Thyroid gland (tissue), 4 donors: ENCODE measurements around the gene IQGAP2. TPM values are rescaled to one million over a fixed set of nuclear protein-coding genes. Genes with fewer than 3 reads are reported as not detected.

Experiments used
- DNase-seq, 2 donors: peaks; one replicate each; pipeline ENCODE4 v3.0.0-alpha.2; 2019
- H3K27ac ChIP-seq, 3 donors: fragments of 200-600 bp; sonication (generic); 1 replicate in 2 of 3; 2 replicates in 1 of 3; pipeline ENCODE4 v1.5.1; 2016 to 2019; ENCODE audit warnings: mild to moderate bottlenecking in 1 of 3, moderate library complexity in 1 of 3
- H3K27me3 ChIP-seq: fragments of 200-600 bp; sonication (generic); one replicate; pipeline ENCODE4 v1.5.1; 2019
- H3K36me3 ChIP-seq, 2 donors: fragments of 200-600 bp; sonication (generic); one replicate each; pipeline ENCODE4 v1.5.1; 2016 to 2019
- H3K4me1 ChIP-seq, 2 donors: fragments of 200-600 bp; sonication (generic); one replicate each; pipeline ENCODE4 v1.5.1; 2017 to 2019
- H3K4me3 ChIP-seq, 3 donors: fragments of 200-600 bp; sonication (generic); replicated peaks in 1 of 3; 1 replicate in 2 of 3; 2 replicates in 1 of 3; pipeline ENCODE4 v1.5.1; 2016; ENCODE audit warnings: mild to moderate bottlenecking in 1 of 3
- H3K9me3 ChIP-seq: fragments of 200-600 bp; sonication (generic); one replicate; pipeline ENCODE4 v1.5.1; 2017
- CTCF ChIP-seq, 6 experiments: fragments of 200-600 bp in 3 of 6; fragments of 450-650 bp in 3 of 6; sonication (generic) in 3 of 6; IDR thresholded peaks; one replicate each; pipeline ENCODE4 v1.5.1; 2016 to 2019; ENCODE audit warnings: antibody characterized with exemption in 6 of 6, mild to moderate bottlenecking in 2 of 6, inconsistent platforms in 1 of 6, moderate library complexity in 1 of 6
- POLR2A ChIP-seq, 2 donors: fragments of 450-650 bp; IDR thresholded peaks; one replicate each; pipeline ENCODE4 v1.6.1; 2017; ENCODE audit warnings: antibody characterized with exemption in 2 of 2, mild to moderate bottlenecking in 2 of 2, moderate library complexity in 1 of 2
- WGBS, 2 donors: methylation state at CpG; one replicate each; pipeline ENCODE4 v1.1.5; 2017; 5-methylcytosine and 5-hydroxymethylcytosine counted together
- intact Hi-C: fragments of 100-400 bp; cut with DNase I; formaldehyde crosslinking; loops from one replicate; pipeline ENCODE4 v1.15.1; 2023
- total RNA-seq, 4 donors: library from RNA; depleted of rRNA; stranded (reverse); fragments of >200 nt; gene quantifications; one replicate each; pipeline ENCODE4 v1.2.3, GENCODE V29; 2016

The IQGAP2 gene
- total RNA-seq, 4 donors from 2014 or later, result 55.1 to 85.5 (median 64.0) TPM

DNA sequence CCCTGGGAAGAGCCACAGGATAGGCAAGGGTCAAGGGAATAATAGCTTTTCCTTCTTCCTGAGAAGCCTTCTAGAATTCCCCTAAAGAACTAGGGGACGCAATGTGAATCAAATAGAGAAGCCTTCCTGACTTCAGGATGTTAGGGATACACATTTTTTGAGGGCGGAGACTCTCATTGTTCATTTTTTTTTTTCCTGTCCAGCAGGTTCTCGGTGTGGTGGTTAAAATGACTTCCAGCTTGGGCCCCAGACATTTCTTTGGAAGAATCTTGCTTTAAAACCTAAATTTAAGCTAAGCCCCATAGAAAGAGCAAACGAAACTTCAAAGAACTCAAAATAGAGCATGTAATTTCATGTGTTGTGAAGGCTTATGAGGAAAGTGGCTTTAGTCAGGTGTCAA lies 80.8 kb downstream of the IQGAP2 start:
- no peak for DNase-seq
- Histone ChIP-seq H3K27ac (no peak overlapping the region), H3K27me3 (no peaks in the 10 kb centered on the region), H3K36me3 (no peaks in the 10 kb centered on the region), H3K9me3 (no peaks in the 10 kb centered on the region), H3K4me1 (peaks cover 0 to 6% of the 10 kb centered on the region in 2 donors), H3K4me3 (no peak overlapping the region)
- intact Hi-C loops, result no loop called here
- 81 to 84% methylated on average over 4 of the region's 4 CpGs for WGBS, 2 donors
- TF ChIP-seq CTCF (IDR thresholded peaks at IDR 0.05) (no peak), POLR2A (IDR thresholded peaks at IDR 0.05) (no peak)

DNA sequence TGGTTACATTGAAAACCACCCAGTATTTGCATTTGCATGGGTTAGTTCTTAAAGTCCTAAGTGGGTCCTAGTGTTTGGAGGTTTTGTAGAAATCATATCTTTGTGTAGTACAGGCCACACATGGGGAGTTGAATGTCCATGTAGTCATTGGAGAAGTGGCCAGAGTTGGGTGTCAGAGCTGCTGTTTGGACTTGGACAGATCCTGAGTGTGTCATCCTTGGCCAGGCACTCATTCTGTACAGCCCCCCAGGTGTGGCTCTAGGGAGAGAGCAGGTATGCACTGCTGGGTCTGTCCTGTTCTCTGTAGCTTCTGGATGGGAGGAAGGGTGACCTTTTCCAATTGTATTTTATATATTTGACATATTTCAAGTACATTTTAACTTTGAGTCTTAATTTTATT lies 82.4 kb downstream of the IQGAP2 start:
- intact Hi-C loops, result no loop called here
- no peaks in the 10 kb centered on the region for H3K36me3 ChIP-seq

GRCh38 chr5:76487386-76487785 lies 84.3 kb downstream of the IQGAP2 start:
- DNase-seq, result no peak
- H3K27ac ChIP-seq, result no peak overlapping the region
- H3K4me1 ChIP-seq, result peaks cover 9 to 16% of the 10 kb centered on the region in 2 donors
- intact Hi-C loops, result no loop called here
- TF ChIP-seq CTCF (IDR thresholded peaks at IDR 0.05), result no peak
- no peak for TF ChIP-seq POLR2A (IDR thresholded peaks at IDR 0.05)
- no peaks in the 10 kb centered on the region for H3K9me3 ChIP-seq
- no peaks in the 10 kb centered on the region for H3K27me3 ChIP-seq
- no peak overlapping the region for H3K4me3 ChIP-seq
- no peaks in the 10 kb centered on the region for H3K36me3 ChIP-seq
- 93 to 97% methylated on average over 4 of the region's 4 CpGs for WGBS, 2 donors

More for the DNA sequence above, 82.4 kb downstream of the IQGAP2 start:
- H3K4me1 ChIP-seq, result peaks cover 9 to 16% of the 10 kb centered on the region in 2 donors
- no peaks in the 10 kb centered on the region for H3K9me3 ChIP-seq
- peak; percentile 20 to 29 for DNase-seq
- TF ChIP-seq POLR2A (IDR thresholded peaks at IDR 0.05), result no peak
- no peak for TF ChIP-seq CTCF (IDR thresholded peaks at IDR 0.05)
- H3K4me3 ChIP-seq, result no peak overlapping the region
- H3K27ac ChIP-seq, result no peak overlapping the region
- no peaks in the 10 kb centered on the region for H3K27me3 ChIP-seq

GRCh38 chr5:76487821-76488220 lies 84.7 kb downstream of the IQGAP2 start:
- H3K9me3 ChIP-seq, result no peaks in the 10 kb centered on the region
- H3K27ac ChIP-seq, result no peak overlapping the region
- 93 to 100% methylated on average over 1 of the region's 1 CpG for WGBS, 2 donors
- H3K4me1 ChIP-seq, result peaks cover 9 to 16% of the 10 kb centered on the region in 2 donors
- no peak overlapping the region for H3K4me3 ChIP-seq
- no peaks in the 10 kb centered on the region for H3K36me3 ChIP-seq
- DNase-seq, result no peak
- H3K27me3 ChIP-seq, result no peaks in the 10 kb centered on the region
- intact Hi-C loops, result no loop called here
- TF ChIP-seq POLR2A (IDR thresholded peaks at IDR 0.05) (no peak), CTCF (IDR thresholded peaks at IDR 0.05) (no peak)

DNA sequence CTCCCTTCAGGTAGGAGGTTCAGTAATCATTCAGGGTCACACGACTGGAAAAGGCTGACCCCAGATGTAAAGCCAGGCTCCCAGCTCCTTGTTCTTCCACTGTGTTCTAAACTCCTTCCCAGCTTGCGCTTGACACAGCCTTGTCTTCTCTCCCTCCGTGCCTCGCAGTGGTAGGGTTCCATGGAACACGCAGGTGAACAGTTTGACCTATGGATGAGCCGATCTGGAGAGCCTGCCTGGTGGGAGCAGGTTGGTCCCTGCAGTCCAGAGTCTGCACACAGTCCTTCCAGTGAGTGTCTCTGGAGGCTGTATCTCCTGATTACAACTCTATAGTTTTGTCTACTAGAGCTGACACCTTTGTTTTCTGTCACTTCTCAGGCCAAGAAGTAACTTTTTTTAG lies 85.9 kb downstream of the IQGAP2 start:
- TF ChIP-seq POLR2A (IDR thresholded peaks at IDR 0.05) (no peak), CTCF (IDR thresholded peaks at IDR 0.05) (no peak)
- 91 to 92% methylated on average over 6 of the region's 6 CpGs for WGBS, 2 donors
- intact Hi-C loops, result no loop called here
- no peak overlapping the region for H3K27ac ChIP-seq
- peaks cover 9 to 16% of the 10 kb centered on the region in 2 donors for H3K4me1 ChIP-seq
- no peak overlapping the region for H3K4me3 ChIP-seq
- no peak for DNase-seq
- no peaks in the 10 kb centered on the region for H3K36me3 ChIP-seq
- no peaks in the 10 kb centered on the region for H3K9me3 ChIP-seq
- no peaks in the 10 kb centered on the region for H3K27me3 ChIP-seq
